Stimulated activated CD4-positive, alpha-beta T cell treated with anti-CD3 and anti-CD28 coated beads, Interleukin-12 subunit alpha, Interleukin-12 subunit beta, amount 100 ng/mL, for 24 hours (primary cell): Measurements from ENCODE around the gene RSPO3.
"Not testable (repeated sequence)": the region's sequence is repeated elsewhere in the genome, so short reads cannot be mapped to it uniquely, and the experiment has no call there.

Experiments
- DNase-seq, 2 experiments: peaks; one replicate each; pipeline ENCODE4 v3.0.0-alpha.2; 2020; ENCODE audit warnings: low read depth in 2 of 2

Gene RSPO3

GRCh38 chr6:127118298-127119101 is at the start of gene RSPO3:
Gene RSPO3 (plus strand): TSS chr6:127118671. CDS start chr6:127119193, 522 bp downstream.
- no peak for DNase-seq

- DNase-seq, result no peak
These were observed 48.7 kb upstream of the RSPO3 start for GRCh38 chr6:127069659-127070279.

GRCh38 chr6:127073222-127073621 is 45.2 kb upstream of the RSPO3 start:
- DNase-seq, result no peak

- DNase-seq, result no peak
These were observed 42.0 kb upstream of the RSPO3 start for GRCh38 chr6:127076466-127076865.

- no peak for DNase-seq
These were observed 40.6 kb upstream of the RSPO3 start for GRCh38 chr6:127077886-127078285.

GRCh38 chr6:127078669-127079068 is 39.8 kb upstream of the RSPO3 start:
- no peak for DNase-seq

GRCh38 chr6:127079681-127080080 is 38.8 kb upstream of the RSPO3 start:
- no peak for DNase-seq

GRCh38 chr6:127080081-127080480 is 38.4 kb upstream of the RSPO3 start:
- no peak for DNase-seq

- DNase-seq, result no peak
These were observed 35.1 kb upstream of the RSPO3 start for GRCh38 chr6:127083231-127083962.

GRCh38 chr6:127083963-127084310 is 34.5 kb upstream of the RSPO3 start:
- no peak for DNase-seq

- no peak for DNase-seq
These were observed 33.3 kb upstream of the RSPO3 start for GRCh38 chr6:127085181-127085580.

- no peak for DNase-seq
These were observed 28.4 kb upstream of the RSPO3 start for GRCh38 chr6:127090051-127090450.

- DNase-seq, result no peak
These were observed 26.0 kb upstream of the RSPO3 start for GRCh38 chr6:127092466-127092865.

- DNase-seq, result no peak
These were observed 23.7 kb upstream of the RSPO3 start for GRCh38 chr6:127094791-127095190.

- DNase-seq, result no peak
These were observed 22.3 kb upstream of the RSPO3 start for GRCh38 chr6:127096167-127096566.

GRCh38 chr6:127097442-127097841 is 21.0 kb upstream of the RSPO3 start:
- DNase-seq, result not testable (repeated sequence)

- DNase-seq, result no peak
These were observed 17.8 kb upstream of the RSPO3 start for GRCh38 chr6:127100510-127101140.

GRCh38 chr6:127102299-127102698 is 16.2 kb upstream of the RSPO3 start:
- no peak for DNase-seq

GRCh38 chr6:127102859-127103258 is 15.6 kb upstream of the RSPO3 start:
- DNase-seq, result no peak

GRCh38 chr6:127103482-127103881 is 15.0 kb upstream of the RSPO3 start:
- DNase-seq, result no peak

- no peak for DNase-seq
These were observed 10.6 kb upstream of the RSPO3 start for GRCh38 chr6:127107916-127108315.

- no peak for DNase-seq
These were observed 7.8 kb upstream of the RSPO3 start for GRCh38 chr6:127110712-127111111.
